GM23338 (cell line): Measurements from ENCODE around the gene DDC. TPM values are rescaled to one million over a fixed set of nuclear protein-coding genes. Genes with fewer than 3 reads are reported as not detected.

ENCODE experiments used
- ATAC-seq: fragments of 200-7000 bp; cut with Tn5 transposase; 3 replicates; pipeline ENCODE4 v1.9.1; 2020
- DNase-seq: peaks from one replicate; pipeline ENCODE4 v3.0.0-alpha.2; 2015; ENCODE audit warnings: low spot score
- H2AFZ ChIP-seq: fragments of 200-600 bp; sonication (generic); 2 replicates; pipeline ENCODE4 v1.8.0; 2016; ENCODE audit warnings: antibody characterized with exemption, mild to moderate bottlenecking, moderate library complexity
- H3F3A ChIP-seq: fragments of 200-600 bp; sonication (generic); replicated peaks from 2 replicates; pipeline ENCODE4 v1.8.0; 2017; ENCODE audit warnings: antibody characterized with exemption, mixed run types, low read depth
- H3K27ac ChIP-seq: fragments of 200-600 bp; sonication (generic); 2 replicates; pipeline ENCODE4 v1.6.1; 2016; ENCODE audit warnings: low read depth
- H3K27me3 ChIP-seq: fragments of 200-600 bp; sonication (generic); 2 replicates; pipeline ENCODE4 v1.8.0; 2016; ENCODE audit warnings: mild to moderate bottlenecking, mixed run types, moderate library complexity; ENCODE audit not compliant: insufficient read depth
- H3K36me3 ChIP-seq: fragments of 200-600 bp; sonication (generic); 2 replicates; pipeline ENCODE4 v1.8.0; 2016; ENCODE audit warnings: mild to moderate bottlenecking; ENCODE audit not compliant: insufficient read depth
- H3K4me1 ChIP-seq: fragments of 200-600 bp; sonication (generic); 2 replicates; pipeline ENCODE4 v1.8.0; 2016; ENCODE audit warnings: mild to moderate bottlenecking, moderate library complexity; ENCODE audit not compliant: insufficient read depth
- H3K4me2 ChIP-seq: fragments of 200-600 bp; sonication (generic); 2 replicates; pipeline ENCODE4 v1.7.1; 2017; ENCODE audit warnings: mixed run types
- H3K4me3 ChIP-seq: fragments of 200-600 bp; sonication (generic); 2 replicates; pipeline ENCODE4 v1.6.1; 2016; ENCODE audit warnings: mixed run types
- H3K79me2 ChIP-seq: fragments of 200-600 bp; sonication (generic); replicated peaks from 2 replicates; pipeline ENCODE4 v1.8.0; 2017; ENCODE audit warnings: mild to moderate bottlenecking; ENCODE audit not compliant: insufficient read depth
- H3K9me2 ChIP-seq: fragments of 200-600 bp; sonication (generic); 2 replicates; pipeline ENCODE4 v1.8.0; 2017; ENCODE audit not compliant: insufficient read depth
- H4K20me1 ChIP-seq: fragments of 200-600 bp; sonication (generic); replicated peaks from 2 replicates; pipeline ENCODE4 v1.8.0; 2017; ENCODE audit warnings: mild to moderate bottlenecking; ENCODE audit not compliant: insufficient read depth
- H3K27ac Mint-ChIP-seq: 2 replicates; pipeline ENCODE4 v1.8.0; 2020; ENCODE audit warnings: inconsistent platforms, mild to moderate bottlenecking, moderate library complexity, mixed read lengths
- H3K27me3 Mint-ChIP-seq: 3 replicates; pipeline ENCODE4 v1.8.0; 2022; ENCODE audit warnings: low read depth, mild to moderate bottlenecking, moderate library complexity, mixed read lengths, inconsistent platforms; ENCODE audit not compliant: insufficient read depth, poor library complexity
- H3K36me3 Mint-ChIP-seq: 3 replicates; pipeline ENCODE4 v1.8.0; 2021; ENCODE audit warnings: low read depth, mild to moderate bottlenecking, inconsistent platforms, moderate library complexity, mixed read lengths
- H3K4me1 Mint-ChIP-seq: 3 replicates; pipeline ENCODE4 v1.8.0; 2020; ENCODE audit warnings: mild to moderate bottlenecking, inconsistent platforms, mixed read lengths
- H3K4me3 Mint-ChIP-seq: 3 replicates; pipeline ENCODE4 v1.8.0; 2021; ENCODE audit warnings: moderate library complexity, mild to moderate bottlenecking, inconsistent platforms, mixed read lengths
- H3K9me3 Mint-ChIP-seq: 3 replicates; pipeline ENCODE4 v1.8.0; 2020; ENCODE audit warnings: moderate library complexity, mild to moderate bottlenecking, inconsistent platforms, mixed read lengths
- CREB1 ChIP-seq: fragments of 250-450 bp; sonication (Bioruptor Pico); IDR thresholded peaks from 2 replicates; pipeline ENCODE4 v1.5.0; 2020; ENCODE audit warnings: low read depth, mild to moderate bottlenecking, moderate library complexity
- CTCF ChIP-seq, 2 experiments: fragments of 200-600 bp in 1 of 2; sonication (generic) in 1 of 2; conservative IDR thresholded peaks; 2 replicates each; pipeline versions ENCODE4 v1.5.1 to v1.6.1; 2016 to 2017; ENCODE audit warnings: antibody characterized with exemption in 2 of 2, low read depth in 2 of 2, mild to moderate bottlenecking in 2 of 2, moderate library complexity in 1 of 2
- EZH2 ChIP-seq: fragments of 200-600 bp; sonication (generic); IDR thresholded peaks from one replicate; pipeline ENCODE4 v1.8.0; 2017; ENCODE audit warnings: antibody characterized with exemption, mild to moderate bottlenecking, low read depth; ENCODE audit not compliant: unreplicated experiment
- EZH2phosphoT487 ChIP-seq: fragments of 200-600 bp; sonication (generic); IDR thresholded peaks from one replicate; pipeline ENCODE4 v1.8.1; 2018; ENCODE audit warnings: antibody characterized with exemption; ENCODE audit not compliant: unreplicated experiment
- JUNB ChIP-seq: IDR thresholded peaks from one replicate; pipeline ENCODE4 v1.6.1; 2016; ENCODE audit warnings: antibody characterized with exemption; ENCODE audit not compliant: unreplicated experiment
- POLR2AphosphoS5 ChIP-seq: IDR thresholded peaks from 2 replicates; pipeline ENCODE4 v1.6.1; 2016; ENCODE audit warnings: antibody characterized with exemption, low read depth
- ZNF114 ChIP-seq: fragments of 250-450 bp; sonication (Bioruptor Pico); IDR thresholded peaks from 2 replicates; pipeline ENCODE4 v1.5.0; 2020; ENCODE audit warnings: mild to moderate bottlenecking, moderate library complexity
- ZNF331 ChIP-seq: fragments of 250-450 bp; sonication (Bioruptor Pico); IDR thresholded peaks from 2 replicates; pipeline ENCODE4 v1.5.0; 2020; ENCODE audit warnings: low read depth, mild to moderate bottlenecking, moderate library complexity
- polyA plus RNA-seq: library from polyadenylated mRNA; unstranded; fragments of >200 nt; fragmentation: Nextera tagmentation; extraction: Ambion mirVana; gene quantifications from 2 replicates; pipeline ENCODE4 v1.2.1, GENCODE V29; 2016
- total RNA-seq: library from RNA; depleted of rRNA; stranded (reverse); fragments of >200 nt; shearing (Covaris generic); gene quantifications from 2 replicates; pipeline ENCODE4 v1.2.3, GENCODE V29; 2014
- TF ChIP-seq, protein P1 (sequence below): fragments of 250-450 bp; sonication (Bioruptor Pico); IDR thresholded peaks from 2 replicates; pipeline ENCODE4 v1.5.0; 2020; ENCODE audit warnings: mild to moderate bottlenecking, moderate library complexity

Gene DDC
- total and polyA plus RNA-seq, 2 experiments from 2014 or later = not detected

DNA sequence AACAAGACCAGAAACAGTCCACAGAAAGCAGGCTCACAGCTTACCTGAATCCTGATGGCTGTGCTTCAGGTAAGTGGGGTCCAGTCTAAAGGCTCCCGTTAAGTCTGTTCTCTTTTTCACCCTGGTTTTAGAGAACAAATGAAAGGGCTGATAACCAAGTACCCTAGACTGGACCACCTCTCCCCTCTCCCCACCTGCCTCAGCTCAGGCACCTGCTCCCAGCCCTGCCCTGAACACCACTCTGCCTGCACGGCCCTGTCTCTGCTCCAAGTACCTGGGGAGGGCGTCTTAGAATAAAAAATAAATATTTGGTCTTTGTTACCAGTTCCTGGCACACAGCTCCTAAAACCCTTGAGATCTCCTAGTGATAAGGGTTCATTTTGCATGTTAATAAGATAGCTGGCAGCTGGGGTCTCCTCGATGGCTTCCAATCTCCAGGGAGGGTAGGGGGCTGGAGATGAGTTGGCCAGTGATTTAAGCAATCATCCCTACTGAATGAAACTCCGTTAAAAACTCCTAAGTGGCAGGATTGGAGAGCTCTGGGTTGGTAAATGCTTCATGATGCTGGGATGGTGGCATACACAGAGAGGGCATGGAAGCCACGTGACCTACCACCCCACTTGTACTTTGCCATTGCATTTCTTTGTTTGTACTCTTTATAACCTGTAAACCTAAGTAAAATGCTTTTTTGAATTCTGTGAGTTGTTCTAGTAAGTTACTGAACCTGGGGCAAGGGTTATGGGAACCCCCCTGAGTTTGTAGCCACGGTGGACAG is 85.3 kb downstream of the DDC start:
- Histone ChIP-seq H3K9me2 (peaks cover 3% of the 10 kb centered on the region; the same call in 1 of the 2 replicates), H4K20me1 (no peaks in the 10 kb centered on the region), H3K27me3 (no peaks in the 10 kb centered on the region), H3K4me2 (no peak overlapping the region), H2AFZ (no peak overlapping the region), H3K36me3 (no peaks in the 10 kb centered on the region), H3K79me2 (no peaks in the 10 kb centered on the region), H3K27ac (no peak overlapping the region), H3F3A (no peaks in the 10 kb centered on the region), H3K4me3 (no peak overlapping the region), H3K4me1 (no peaks in the 10 kb centered on the region)
- no peak for TF ChIP-seq EZH2phosphoT487
- TF ChIP-seq, protein P1, sequence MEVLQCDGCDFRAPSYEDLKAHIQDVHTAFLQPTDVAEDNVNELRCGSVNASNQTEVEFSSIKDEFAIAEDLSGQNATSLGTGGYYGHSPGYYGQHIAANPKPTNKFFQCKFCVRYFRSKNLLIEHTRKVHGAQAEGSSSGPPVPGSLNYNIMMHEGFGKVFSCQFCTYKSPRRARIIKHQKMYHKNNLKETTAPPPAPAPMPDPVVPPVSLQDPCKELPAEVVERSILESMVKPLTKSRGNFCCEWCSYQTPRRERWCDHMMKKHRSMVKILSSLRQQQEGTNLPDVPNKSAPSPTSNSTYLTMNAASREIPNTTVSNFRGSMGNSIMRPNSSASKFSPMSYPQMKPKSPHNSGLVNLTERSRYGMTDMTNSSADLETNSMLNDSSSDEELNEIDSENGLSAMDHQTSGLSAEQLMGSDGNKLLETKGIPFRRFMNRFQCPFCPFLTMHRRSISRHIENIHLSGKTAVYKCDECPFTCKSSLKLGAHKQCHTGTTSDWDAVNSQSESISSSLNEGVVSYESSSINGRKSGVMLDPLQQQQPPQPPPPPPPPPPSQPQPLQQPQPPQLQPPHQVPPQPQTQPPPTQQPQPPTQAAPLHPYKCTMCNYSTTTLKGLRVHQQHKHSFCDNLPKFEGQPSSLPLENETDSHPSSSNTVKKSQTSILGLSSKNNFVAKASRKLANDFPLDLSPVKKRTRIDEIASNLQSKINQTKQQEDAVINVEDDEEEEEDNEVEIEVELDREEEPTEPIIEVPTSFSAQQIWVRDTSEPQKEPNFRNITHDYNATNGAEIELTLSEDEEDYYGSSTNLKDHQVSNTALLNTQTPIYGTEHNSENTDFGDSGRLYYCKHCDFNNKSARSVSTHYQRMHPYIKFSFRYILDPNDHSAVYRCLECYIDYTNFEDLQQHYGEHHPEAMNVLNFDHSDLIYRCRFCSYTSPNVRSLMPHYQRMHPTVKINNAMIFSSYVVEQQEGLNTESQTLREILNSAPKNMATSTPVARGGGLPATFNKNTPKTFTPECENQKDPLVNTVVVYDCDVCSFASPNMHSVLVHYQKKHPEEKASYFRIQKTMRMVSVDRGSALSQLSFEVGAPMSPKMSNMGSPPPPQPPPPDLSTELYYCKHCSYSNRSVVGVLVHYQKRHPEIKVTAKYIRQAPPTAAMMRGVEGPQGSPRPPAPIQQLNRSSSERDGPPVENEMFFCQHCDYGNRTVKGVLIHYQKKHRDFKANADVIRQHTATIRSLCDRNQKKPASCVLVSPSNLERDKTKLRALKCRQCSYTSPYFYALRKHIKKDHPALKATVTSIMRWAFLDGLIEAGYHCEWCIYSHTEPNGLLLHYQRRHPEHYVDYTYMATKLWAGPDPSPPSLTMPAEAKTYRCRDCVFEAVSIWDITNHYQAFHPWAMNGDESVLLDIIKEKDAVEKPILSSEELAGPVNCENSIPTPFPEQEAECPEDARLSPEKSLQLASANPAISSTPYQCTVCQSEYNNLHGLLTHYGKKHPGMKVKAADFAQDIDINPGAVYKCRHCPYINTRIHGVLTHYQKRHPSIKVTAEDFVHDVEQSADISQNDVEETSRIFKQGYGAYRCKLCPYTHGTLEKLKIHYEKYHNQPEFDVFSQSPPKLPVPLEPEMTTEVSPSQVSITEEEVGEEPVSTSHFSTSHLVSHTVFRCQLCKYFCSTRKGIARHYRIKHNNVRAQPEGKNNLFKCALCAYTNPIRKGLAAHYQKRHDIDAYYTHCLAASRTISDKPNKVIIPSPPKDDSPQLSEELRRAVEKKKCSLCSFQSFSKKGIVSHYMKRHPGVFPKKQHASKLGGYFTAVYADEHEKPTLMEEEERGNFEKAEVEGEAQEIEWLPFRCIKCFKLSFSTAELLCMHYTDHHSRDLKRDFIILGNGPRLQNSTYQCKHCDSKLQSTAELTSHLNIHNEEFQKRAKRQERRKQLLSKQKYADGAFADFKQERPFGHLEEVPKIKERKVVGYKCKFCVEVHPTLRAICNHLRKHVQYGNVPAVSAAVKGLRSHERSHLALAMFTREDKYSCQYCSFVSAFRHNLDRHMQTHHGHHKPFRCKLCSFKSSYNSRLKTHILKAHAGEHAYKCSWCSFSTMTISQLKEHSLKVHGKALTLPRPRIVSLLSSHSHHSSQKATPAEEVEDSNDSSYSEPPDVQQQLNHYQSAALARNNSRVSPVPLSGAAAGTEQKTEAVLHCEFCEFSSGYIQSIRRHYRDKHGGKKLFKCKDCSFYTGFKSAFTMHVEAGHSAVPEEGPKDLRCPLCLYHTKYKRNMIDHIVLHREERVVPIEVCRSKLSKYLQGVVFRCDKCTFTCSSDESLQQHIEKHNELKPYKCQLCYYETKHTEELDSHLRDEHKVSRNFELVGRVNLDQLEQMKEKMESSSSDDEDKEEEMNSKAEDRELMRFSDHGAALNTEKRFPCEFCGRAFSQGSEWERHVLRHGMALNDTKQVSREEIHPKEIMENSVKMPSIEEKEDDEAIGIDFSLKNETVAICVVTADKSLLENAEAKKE (CRISPR knock-in tag) = no peak
- TF ChIP-seq ZNF114 (CRISPR knock-in tag) = no peak
- no peak for TF ChIP-seq JUNB
- TF ChIP-seq CTCF (conservative IDR thresholded peaks at IDR 0.05; ENCODE audit: low read depth in 2 of 2) = no peak
- no peak for TF ChIP-seq CREB1 (CRISPR knock-in tag)
- TF ChIP-seq POLR2AphosphoS5 = no peak
- no peak for TF ChIP-seq EZH2
- no peak for TF ChIP-seq ZNF331
- Mint-ChIP-seq H3K9me3 (no peaks in the 10 kb centered on the region), H3K36me3 (no peaks in the 10 kb centered on the region), H3K4me3 (no peak overlapping the region), H3K4me1 (peaks cover 8% of the 10 kb centered on the region; the same call in 2 of the 3 replicates), H3K27me3 (peaks cover 9% of the 10 kb centered on the region), H3K27ac (no peak overlapping the region)
- no peak for ATAC-seq
- no peak for DNase-seq
